ENCODE results near the gene COL4A2. TPM values are rescaled to one million over a fixed set of nuclear protein-coding genes. Genes with fewer than 3 reads are reported as not detected.

COL4A2 gene
- total RNA-seq, 1 donor from 2014 or later, result 1,414 TPM

- H3K27ac ChIP-seq (ENCODE audit: low read depth, low read length), result no peak overlapping the region
- H4K20me1 ChIP-seq (ENCODE audit: insufficient read depth, low read length), result no peaks in the 10 kb centered on the region
- H3K27ac Mint-ChIP-seq (ENCODE audit: unreplicated experiment), result no peak overlapping the region
- FAIRE-seq (no peak), DNase-seq (ENCODE audit: low read depth) (no peak)
- TF ChIP-seq, protein P1, sequence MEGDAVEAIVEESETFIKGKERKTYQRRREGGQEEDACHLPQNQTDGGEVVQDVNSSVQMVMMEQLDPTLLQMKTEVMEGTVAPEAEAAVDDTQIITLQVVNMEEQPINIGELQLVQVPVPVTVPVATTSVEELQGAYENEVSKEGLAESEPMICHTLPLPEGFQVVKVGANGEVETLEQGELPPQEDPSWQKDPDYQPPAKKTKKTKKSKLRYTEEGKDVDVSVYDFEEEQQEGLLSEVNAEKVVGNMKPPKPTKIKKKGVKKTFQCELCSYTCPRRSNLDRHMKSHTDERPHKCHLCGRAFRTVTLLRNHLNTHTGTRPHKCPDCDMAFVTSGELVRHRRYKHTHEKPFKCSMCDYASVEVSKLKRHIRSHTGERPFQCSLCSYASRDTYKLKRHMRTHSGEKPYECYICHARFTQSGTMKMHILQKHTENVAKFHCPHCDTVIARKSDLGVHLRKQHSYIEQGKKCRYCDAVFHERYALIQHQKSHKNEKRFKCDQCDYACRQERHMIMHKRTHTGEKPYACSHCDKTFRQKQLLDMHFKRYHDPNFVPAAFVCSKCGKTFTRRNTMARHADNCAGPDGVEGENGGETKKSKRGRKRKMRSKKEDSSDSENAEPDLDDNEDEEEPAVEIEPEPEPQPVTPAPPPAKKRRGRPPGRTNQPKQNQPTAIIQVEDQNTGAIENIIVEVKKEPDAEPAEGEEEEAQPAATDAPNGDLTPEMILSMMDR (IDR thresholded peaks at IDR 0.05; ENCODE audit: insufficient read depth, low read depth, low read length), result no peak
- H3K4me3 ChIP-seq (ENCODE audit: insufficient read depth, low read depth, low read length), result no peak overlapping the region
- no peak overlapping the region for H2AFZ ChIP-seq (ENCODE audit: low read depth, low read length)
- no peaks in the 10 kb centered on the region for H3K36me3 ChIP-seq (ENCODE audit: insufficient read depth, low read length)
- no peaks in the 10 kb centered on the region for H3K79me2 ChIP-seq (ENCODE audit: insufficient read depth, low read length)
- H3K9me3 ChIP-seq (ENCODE audit: insufficient read depth, low read depth, low read length), result peaks cover 5% of the 10 kb centered on the region
- H3K27me3 ChIP-seq (ENCODE audit: insufficient read depth, low read length), result peaks cover 2% of the 10 kb centered on the region
- H3K9ac ChIP-seq (ENCODE audit: low read length), result no peak overlapping the region
- no peaks in the 10 kb centered on the region for H3K4me1 Mint-ChIP-seq (ENCODE audit: low read depth, unreplicated experiment)
- H3K4me1 ChIP-seq (ENCODE audit: insufficient read depth, low read length), result no peaks in the 10 kb centered on the region
- no peak overlapping the region for H3K4me2 ChIP-seq (ENCODE audit: low read length)
- H3K4me3 Mint-ChIP-seq (ENCODE audit: unreplicated experiment), result no peak overlapping the region
- H3K9me3 Mint-ChIP-seq (ENCODE audit: unreplicated experiment), result peaks cover 5% of the 10 kb centered on the region
- peaks cover 8% of the 10 kb centered on the region for H3K36me3 Mint-ChIP-seq (ENCODE audit: low read depth, unreplicated experiment)
- H3K27me3 Mint-ChIP-seq (ENCODE audit: low read depth, unreplicated experiment), result peaks cover 8% of the 10 kb centered on the region
These were observed 246.3 kb downstream of the COL4A2 start for GRCh38 chr13:110553417-110553816.

GRCh38 chr13:110554227-110554836 lies 247.2 kb downstream of the COL4A2 start:
- Histone ChIP-seq H3K9me3 (ENCODE audit: insufficient read depth, low read depth, low read length) (peaks cover 5% of the 10 kb centered on the region), H3K27ac (ENCODE audit: low read depth, low read length) (no peak overlapping the region), H3K27me3 (ENCODE audit: insufficient read depth, low read length) (peaks cover 2% of the 10 kb centered on the region), H4K20me1 (ENCODE audit: insufficient read depth, low read length) (no peaks in the 10 kb centered on the region), H3K79me2 (ENCODE audit: insufficient read depth, low read length) (no peaks in the 10 kb centered on the region), H3K9ac (ENCODE audit: low read length) (no peak overlapping the region), H3K4me2 (ENCODE audit: low read length) (no peak overlapping the region), H2AFZ (ENCODE audit: low read depth, low read length) (no peak overlapping the region), H3K4me1 (ENCODE audit: insufficient read depth, low read length) (no peaks in the 10 kb centered on the region), H3K36me3 (ENCODE audit: insufficient read depth, low read length) (no peaks in the 10 kb centered on the region), H3K4me3 (ENCODE audit: insufficient read depth, low read depth, low read length) (no peak overlapping the region)
- Mint-ChIP-seq H3K27me3 (ENCODE audit: low read depth, unreplicated experiment) (peaks cover 10% of the 10 kb centered on the region), H3K4me1 (ENCODE audit: low read depth, unreplicated experiment) (no peaks in the 10 kb centered on the region), H3K36me3 (ENCODE audit: low read depth, unreplicated experiment) (peaks cover 11% of the 10 kb centered on the region), H3K27ac (ENCODE audit: unreplicated experiment) (no peak overlapping the region), H3K9me3 (ENCODE audit: unreplicated experiment) (peaks cover 5% of the 10 kb centered on the region), H3K4me3 (ENCODE audit: unreplicated experiment) (no peak overlapping the region)
- FAIRE-seq (no peak), DNase-seq (ENCODE audit: low read depth) (no peak)
- TF ChIP-seq, protein P1 (IDR thresholded peaks at IDR 0.05; ENCODE audit: insufficient read depth, low read depth, low read length), result no peak
- no peak for TF ChIP-seq EZH2 (IDR thresholded peaks at IDR 0.05; ENCODE audit: insufficient read depth, low read length)

- H3K36me3 Mint-ChIP-seq (ENCODE audit: low read depth, unreplicated experiment), result peaks cover 12% of the 10 kb centered on the region
- DNase-seq (ENCODE audit: low read depth) (no peak), FAIRE-seq (no peak)
- H3K27me3 Mint-ChIP-seq (ENCODE audit: low read depth, unreplicated experiment), result peaks cover 11% of the 10 kb centered on the region
- H3K9me3 Mint-ChIP-seq (ENCODE audit: unreplicated experiment), result peaks cover 5% of the 10 kb centered on the region
- Histone ChIP-seq H3K9ac (ENCODE audit: low read length) (no peak overlapping the region), H4K20me1 (ENCODE audit: insufficient read depth, low read length) (no peaks in the 10 kb centered on the region), H3K4me2 (ENCODE audit: low read length) (no peak overlapping the region), H3K27me3 (ENCODE audit: insufficient read depth, low read length) (peaks cover 2% of the 10 kb centered on the region), H3K27ac (ENCODE audit: low read depth, low read length) (no peak overlapping the region), H3K4me3 (ENCODE audit: insufficient read depth, low read depth, low read length) (no peak overlapping the region), H3K9me3 (ENCODE audit: insufficient read depth, low read depth, low read length) (peaks cover 5% of the 10 kb centered on the region), H3K4me1 (ENCODE audit: insufficient read depth, low read length) (no peaks in the 10 kb centered on the region), H3K79me2 (ENCODE audit: insufficient read depth, low read length) (no peaks in the 10 kb centered on the region), H3K36me3 (ENCODE audit: insufficient read depth, low read length) (no peaks in the 10 kb centered on the region), H2AFZ (ENCODE audit: low read depth, low read length) (no peak overlapping the region)
- no peak for TF ChIP-seq EZH2 (IDR thresholded peaks at IDR 0.05; ENCODE audit: insufficient read depth, low read length)
- TF ChIP-seq, protein P1 (IDR thresholded peaks at IDR 0.05; ENCODE audit: insufficient read depth, low read depth, low read length), result no peak
- no peak overlapping the region for H3K27ac Mint-ChIP-seq (ENCODE audit: unreplicated experiment)
- no peaks in the 10 kb centered on the region for H3K4me1 Mint-ChIP-seq (ENCODE audit: low read depth, unreplicated experiment)
- no peak overlapping the region for H3K4me3 Mint-ChIP-seq (ENCODE audit: unreplicated experiment)
These were observed 247.9 kb downstream of the COL4A2 start for GRCh38 chr13:110554946-110555345.

All from astrocyte (in vitro differentiated cells and primary cell).